Suprapubic skin (tissue), 4 donors: Measurements from ENCODE around the gene NHLRC4. TPM values are rescaled to one million over a fixed set of nuclear protein-coding genes. Genes with fewer than 3 reads are reported as not detected.

ENCODE experiments used
- DNase-seq, 2 donors: peaks; one replicate each; pipeline ENCODE4 v3.0.0-alpha.2; 2019; ENCODE audit warnings: low spot score in 2 of 2
- H3K27ac ChIP-seq: fragments of 200-600 bp; sonication (generic); one replicate; pipeline ENCODE4 v1.5.1; 2019
- H3K27me3 ChIP-seq: fragments of 200-600 bp; sonication (generic); one replicate; pipeline ENCODE4 v1.5.1; 2019
- H3K36me3 ChIP-seq: fragments of 200-600 bp; sonication (generic); one replicate; pipeline ENCODE4 v1.5.1; 2019
- H3K4me1 ChIP-seq: fragments of 200-600 bp; sonication (generic); one replicate; pipeline ENCODE4 v1.5.1; 2019
- H3K4me3 ChIP-seq: fragments of 200-600 bp; sonication (generic); one replicate; pipeline ENCODE4 v1.5.1; 2019; ENCODE audit warnings: mild to moderate bottlenecking
- H3K9me3 ChIP-seq: fragments of 200-600 bp; sonication (generic); one replicate; pipeline ENCODE4 v1.5.1; 2019
- EP300 ChIP-seq: sonication (generic); formaldehyde crosslinking; IDR thresholded peaks from one replicate; pipeline ENCODE4 v1.6.1; 2017; ENCODE audit warnings: antibody characterized with exemption
- POLR2A ChIP-seq, 2 donors: fragments of 450-650 bp; IDR thresholded peaks; one replicate each; pipeline ENCODE4 v1.6.1; 2017; ENCODE audit warnings: antibody characterized with exemption in 2 of 2, mild to moderate bottlenecking in 2 of 2, moderate library complexity in 2 of 2
- POLR2AphosphoS5 ChIP-seq, 3 donors: sonication (generic); formaldehyde crosslinking; IDR thresholded peaks; one replicate each; pipeline ENCODE4 v1.6.1; 2017; ENCODE audit warnings: antibody characterized with exemption in 3 of 3
- WGBS: methylation state at CpG from one replicate; pipeline ENCODE4 v1.1.5; 2018; 5-methylcytosine and 5-hydroxymethylcytosine counted together
- total RNA-seq, 4 donors: library from RNA; depleted of rRNA; stranded (reverse); fragments of >200 nt; gene quantifications; one replicate each; pipeline ENCODE4 v1.1.0, GENCODE V29; 2016
- TF ChIP-seq, protein P1 (sequence below), 2 donors: fragments of 200-600 bp in 1 of 2; fragments of 450-650 bp in 1 of 2; sonication (generic) in 1 of 2; IDR thresholded peaks; one replicate each; pipeline ENCODE4 v1.5.1; 2016 to 2019; ENCODE audit warnings: antibody characterized with exemption in 2 of 2, mild to moderate bottlenecking in 1 of 2, moderate library complexity in 1 of 2

NHLRC4 gene
- total RNA-seq, 4 donors from 2014 or later = 0.29 to 0.79 (median 0.35) TPM

DNA sequence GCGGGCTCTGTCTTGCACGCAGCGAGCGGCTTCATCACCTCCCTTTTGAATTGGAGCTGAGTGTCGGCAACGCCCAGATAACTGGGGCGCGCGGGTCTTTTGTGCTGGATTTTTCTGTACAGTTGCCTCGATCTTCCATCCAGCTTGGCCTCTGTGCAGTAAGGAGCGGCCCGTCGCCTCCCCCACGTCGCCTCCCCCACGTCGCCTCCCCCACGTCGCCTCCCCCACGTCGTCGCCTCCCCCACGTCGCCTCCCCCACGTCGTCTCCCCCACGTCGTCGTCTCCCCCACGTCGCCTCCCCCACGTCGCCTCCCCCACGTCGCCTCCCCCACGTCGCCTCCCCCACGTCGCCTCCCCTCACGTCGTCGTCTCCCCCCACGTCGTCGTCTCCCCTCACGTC lies 22.3 kb upstream of the NHLRC4 start:
- H3K27ac ChIP-seq = no peak overlapping the region
- no peak for DNase-seq
- H3K4me3 ChIP-seq = no peak overlapping the region
- peaks cover 7% of the 10 kb centered on the region for H3K4me1 ChIP-seq
- TF ChIP-seq, protein P1, sequence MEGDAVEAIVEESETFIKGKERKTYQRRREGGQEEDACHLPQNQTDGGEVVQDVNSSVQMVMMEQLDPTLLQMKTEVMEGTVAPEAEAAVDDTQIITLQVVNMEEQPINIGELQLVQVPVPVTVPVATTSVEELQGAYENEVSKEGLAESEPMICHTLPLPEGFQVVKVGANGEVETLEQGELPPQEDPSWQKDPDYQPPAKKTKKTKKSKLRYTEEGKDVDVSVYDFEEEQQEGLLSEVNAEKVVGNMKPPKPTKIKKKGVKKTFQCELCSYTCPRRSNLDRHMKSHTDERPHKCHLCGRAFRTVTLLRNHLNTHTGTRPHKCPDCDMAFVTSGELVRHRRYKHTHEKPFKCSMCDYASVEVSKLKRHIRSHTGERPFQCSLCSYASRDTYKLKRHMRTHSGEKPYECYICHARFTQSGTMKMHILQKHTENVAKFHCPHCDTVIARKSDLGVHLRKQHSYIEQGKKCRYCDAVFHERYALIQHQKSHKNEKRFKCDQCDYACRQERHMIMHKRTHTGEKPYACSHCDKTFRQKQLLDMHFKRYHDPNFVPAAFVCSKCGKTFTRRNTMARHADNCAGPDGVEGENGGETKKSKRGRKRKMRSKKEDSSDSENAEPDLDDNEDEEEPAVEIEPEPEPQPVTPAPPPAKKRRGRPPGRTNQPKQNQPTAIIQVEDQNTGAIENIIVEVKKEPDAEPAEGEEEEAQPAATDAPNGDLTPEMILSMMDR (IDR thresholded peaks at IDR 0.05) = no peak
- TF ChIP-seq POLR2A (IDR thresholded peaks at IDR 0.05) (no peak), EP300 (no peak), POLR2AphosphoS5 (IDR thresholded peaks at IDR 0.05) (no peak)
- H3K27me3 ChIP-seq = no peaks in the 10 kb centered on the region
- H3K9me3 ChIP-seq = no peaks in the 10 kb centered on the region
- H3K36me3 ChIP-seq = peaks cover 35% of the 10 kb centered on the region
- 97% methylated on average over 34 of the region's 46 CpGs for WGBS

DNA sequence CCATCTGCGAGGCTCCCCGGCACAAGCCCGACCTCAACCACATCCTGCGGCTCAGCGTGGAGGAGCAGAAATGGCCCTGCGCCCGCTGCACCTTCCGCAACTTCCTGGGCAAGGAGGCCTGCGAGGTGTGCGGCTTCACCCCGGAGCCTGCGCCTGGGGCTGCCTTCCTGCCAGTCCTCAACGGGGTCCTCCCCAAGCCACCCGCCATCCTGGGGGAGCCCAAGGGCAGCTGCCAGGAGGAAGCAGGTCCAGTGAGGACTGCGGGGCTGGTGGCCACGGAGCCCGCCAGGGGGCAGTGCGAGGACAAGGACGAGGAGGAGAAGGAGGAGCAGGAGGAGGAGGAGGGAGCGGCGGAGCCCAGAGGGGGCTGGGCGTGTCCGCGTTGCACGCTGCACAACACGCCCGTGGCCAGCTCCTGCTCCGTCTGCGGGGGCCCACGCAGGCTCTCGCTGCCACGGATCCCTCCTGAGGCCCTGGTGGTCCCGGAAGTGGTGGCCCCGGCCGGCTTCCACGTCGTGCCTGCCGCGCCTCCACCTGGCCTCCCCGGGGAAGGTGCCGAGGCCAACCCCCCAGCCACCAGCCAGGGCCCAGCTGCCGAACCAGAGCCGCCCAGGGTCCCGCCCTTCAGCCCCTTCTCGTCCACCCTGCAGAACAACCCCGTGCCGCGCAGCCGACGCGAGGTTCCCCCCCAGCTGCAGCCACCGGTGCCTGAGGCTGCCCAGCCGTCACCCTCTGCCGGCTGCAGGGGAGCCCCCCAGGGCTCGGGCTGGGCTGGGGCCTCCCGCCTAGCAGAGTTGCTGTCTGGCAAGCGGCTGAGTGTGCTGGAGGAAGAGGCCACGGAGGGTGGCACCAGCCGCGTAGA lies 19.7 kb upstream of the NHLRC4 start:
- DNase-seq = no peak
- Histone ChIP-seq H3K4me1 (peaks cover 7% of the 10 kb centered on the region), H3K27ac (no peak overlapping the region), H3K4me3 (peak overlapping the region; percentile 33), H3K9me3 (no peaks in the 10 kb centered on the region), H3K27me3 (no peaks in the 10 kb centered on the region), H3K36me3 (peaks cover 41% of the 10 kb centered on the region)
- 60% methylated on average over 20 of the region's 60 CpGs for WGBS
- TF ChIP-seq, protein P1 (IDR thresholded peaks at IDR 0.05) = peak; percentile 34 to 69
- TF ChIP-seq POLR2A (IDR thresholded peaks at IDR 0.05) = no peak

- no peak for DNase-seq
- TF ChIP-seq EP300 (no peak), POLR2AphosphoS5 (IDR thresholded peaks at IDR 0.05) (no peak), POLR2A (IDR thresholded peaks at IDR 0.05) (no peak)
- TF ChIP-seq, protein P1 (IDR thresholded peaks at IDR 0.05) = no peak
- H3K4me1 ChIP-seq = peaks cover 7% of the 10 kb centered on the region
- H3K27ac ChIP-seq = no peak overlapping the region
- H3K4me3 ChIP-seq = no peak overlapping the region
- H3K27me3 ChIP-seq = no peaks in the 10 kb centered on the region
- WGBS = no CpG with 5 or more reads among the region's 21 CpGs
- H3K9me3 ChIP-seq = no peaks in the 10 kb centered on the region
- peaks cover 56% of the 10 kb centered on the region for H3K36me3 ChIP-seq
Measured at GRCh38 chr16:548586-548985, 18.2 kb upstream of the NHLRC4 start.

DNA sequence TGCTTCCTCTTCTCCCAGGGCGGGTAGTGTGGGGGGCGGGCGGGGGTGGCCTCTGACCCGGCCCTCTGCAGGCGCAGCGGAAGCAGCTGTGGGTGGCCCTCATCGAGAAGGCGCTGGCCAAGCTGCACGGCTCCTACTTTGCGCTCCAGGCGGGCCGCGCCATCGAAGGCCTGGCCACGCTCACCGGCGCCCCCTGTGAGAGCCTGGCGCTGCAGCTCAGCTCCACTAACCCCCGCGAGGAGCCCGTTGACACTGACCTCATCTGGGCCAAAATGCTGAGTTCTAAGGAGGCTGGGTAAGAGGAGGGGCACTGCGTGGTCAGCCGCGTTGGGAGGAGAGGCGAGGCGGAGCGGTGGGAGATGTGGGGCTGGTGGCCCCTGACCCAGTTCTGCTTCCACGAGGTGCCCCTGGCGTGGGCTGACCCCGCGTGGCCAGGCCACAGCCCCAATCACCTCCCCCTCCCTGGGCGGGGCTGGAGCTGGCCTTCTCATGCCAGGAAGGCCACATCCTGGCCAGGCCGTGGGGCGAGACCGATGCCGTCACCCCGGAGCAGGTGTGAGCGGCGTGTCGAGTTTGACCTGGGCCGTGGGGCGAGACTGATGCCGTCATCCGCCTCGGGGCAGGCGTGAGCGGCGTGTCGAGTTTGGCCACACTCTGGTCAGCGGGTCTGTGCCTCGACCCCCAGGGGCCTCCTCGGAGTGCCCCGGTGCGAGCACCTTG lies 17.1 kb upstream of the NHLRC4 start:
- WGBS = 98% methylated on average over 22 of the region's 54 CpGs
- no peak for DNase-seq
- Histone ChIP-seq H3K9me3 (no peaks in the 10 kb centered on the region), H3K27me3 (no peaks in the 10 kb centered on the region), H3K4me1 (peaks cover 15% of the 10 kb centered on the region), H3K27ac (no peak overlapping the region), H3K4me3 (no peak overlapping the region), H3K36me3 (peaks cover 61% of the 10 kb centered on the region)
- TF ChIP-seq EP300 (no peak), POLR2A (IDR thresholded peaks at IDR 0.05) (no peak), POLR2AphosphoS5 (IDR thresholded peaks at IDR 0.05) (no peak)
- TF ChIP-seq, protein P1 (IDR thresholded peaks at IDR 0.05) = no peak

- peaks cover 25% of the 10 kb centered on the region for H3K4me1 ChIP-seq
- no CpG with 5 or more reads among the region's 28 CpGs for WGBS
- no peak overlapping the region for H3K4me3 ChIP-seq
- H3K36me3 ChIP-seq = peaks cover 61% of the 10 kb centered on the region
- no peaks in the 10 kb centered on the region for H3K27me3 ChIP-seq
- no peak overlapping the region for H3K27ac ChIP-seq
- no peaks in the 10 kb centered on the region for H3K9me3 ChIP-seq
- DNase-seq = no peak
- TF ChIP-seq POLR2AphosphoS5 (IDR thresholded peaks at IDR 0.05) = no peak
- TF ChIP-seq POLR2A (IDR thresholded peaks at IDR 0.05) = no peak
- TF ChIP-seq EP300 = no peak
- TF ChIP-seq, protein P1 (IDR thresholded peaks at IDR 0.05) = no peak
Measured at GRCh38 chr16:551210-551609, 15.6 kb upstream of the NHLRC4 start.
